ENCODE data around the gene TPD52L1. TPM values are rescaled to one million over a fixed set of nuclear protein-coding genes. Genes with fewer than 3 reads are reported as not detected.

The TPD52L1 gene
- total and polyA plus RNA-seq, 2 experiments from 2014 or later: 22.8 to 24.0 TPM

GRCh38 chr6:125215252-125215819 lies 61.8 kb downstream of the TPD52L1 start:
- Mint-ChIP-seq H3K4me3 (no peak overlapping the region), H3K27me3 (ENCODE audit: insufficient read depth, low read depth, poor library complexity) (no peaks in the 10 kb centered on the region), H3K36me3 (ENCODE audit: low read depth) (no peaks in the 10 kb centered on the region), H3K4me1 (peaks cover 16% of the 10 kb centered on the region), H3K9me3 (no peaks in the 10 kb centered on the region), H3K27ac (no peak overlapping the region)
- no peak overlapping the region for H3K4me3 ChIP-seq
- DNase-seq (ENCODE audit: low spot score) (no peak), ATAC-seq (no peak)
- no peak overlapping the region for H3K27ac ChIP-seq (ENCODE audit: low read depth)
- no peaks in the 10 kb centered on the region for H4K20me1 ChIP-seq (replicated peaks; ENCODE audit: insufficient read depth)
- TF ChIP-seq ZNF114 (CRISPR knock-in tag; IDR thresholded peaks at IDR 0.05): no peak
- no peak for TF ChIP-seq EZH2 (IDR thresholded peaks at IDR 0.05; ENCODE audit: low read depth, unreplicated experiment)
- no peak for TF ChIP-seq NANOG (IDR thresholded peaks at IDR 0.05; ENCODE audit: borderline replicate concordance)
- TF ChIP-seq, protein P1, sequence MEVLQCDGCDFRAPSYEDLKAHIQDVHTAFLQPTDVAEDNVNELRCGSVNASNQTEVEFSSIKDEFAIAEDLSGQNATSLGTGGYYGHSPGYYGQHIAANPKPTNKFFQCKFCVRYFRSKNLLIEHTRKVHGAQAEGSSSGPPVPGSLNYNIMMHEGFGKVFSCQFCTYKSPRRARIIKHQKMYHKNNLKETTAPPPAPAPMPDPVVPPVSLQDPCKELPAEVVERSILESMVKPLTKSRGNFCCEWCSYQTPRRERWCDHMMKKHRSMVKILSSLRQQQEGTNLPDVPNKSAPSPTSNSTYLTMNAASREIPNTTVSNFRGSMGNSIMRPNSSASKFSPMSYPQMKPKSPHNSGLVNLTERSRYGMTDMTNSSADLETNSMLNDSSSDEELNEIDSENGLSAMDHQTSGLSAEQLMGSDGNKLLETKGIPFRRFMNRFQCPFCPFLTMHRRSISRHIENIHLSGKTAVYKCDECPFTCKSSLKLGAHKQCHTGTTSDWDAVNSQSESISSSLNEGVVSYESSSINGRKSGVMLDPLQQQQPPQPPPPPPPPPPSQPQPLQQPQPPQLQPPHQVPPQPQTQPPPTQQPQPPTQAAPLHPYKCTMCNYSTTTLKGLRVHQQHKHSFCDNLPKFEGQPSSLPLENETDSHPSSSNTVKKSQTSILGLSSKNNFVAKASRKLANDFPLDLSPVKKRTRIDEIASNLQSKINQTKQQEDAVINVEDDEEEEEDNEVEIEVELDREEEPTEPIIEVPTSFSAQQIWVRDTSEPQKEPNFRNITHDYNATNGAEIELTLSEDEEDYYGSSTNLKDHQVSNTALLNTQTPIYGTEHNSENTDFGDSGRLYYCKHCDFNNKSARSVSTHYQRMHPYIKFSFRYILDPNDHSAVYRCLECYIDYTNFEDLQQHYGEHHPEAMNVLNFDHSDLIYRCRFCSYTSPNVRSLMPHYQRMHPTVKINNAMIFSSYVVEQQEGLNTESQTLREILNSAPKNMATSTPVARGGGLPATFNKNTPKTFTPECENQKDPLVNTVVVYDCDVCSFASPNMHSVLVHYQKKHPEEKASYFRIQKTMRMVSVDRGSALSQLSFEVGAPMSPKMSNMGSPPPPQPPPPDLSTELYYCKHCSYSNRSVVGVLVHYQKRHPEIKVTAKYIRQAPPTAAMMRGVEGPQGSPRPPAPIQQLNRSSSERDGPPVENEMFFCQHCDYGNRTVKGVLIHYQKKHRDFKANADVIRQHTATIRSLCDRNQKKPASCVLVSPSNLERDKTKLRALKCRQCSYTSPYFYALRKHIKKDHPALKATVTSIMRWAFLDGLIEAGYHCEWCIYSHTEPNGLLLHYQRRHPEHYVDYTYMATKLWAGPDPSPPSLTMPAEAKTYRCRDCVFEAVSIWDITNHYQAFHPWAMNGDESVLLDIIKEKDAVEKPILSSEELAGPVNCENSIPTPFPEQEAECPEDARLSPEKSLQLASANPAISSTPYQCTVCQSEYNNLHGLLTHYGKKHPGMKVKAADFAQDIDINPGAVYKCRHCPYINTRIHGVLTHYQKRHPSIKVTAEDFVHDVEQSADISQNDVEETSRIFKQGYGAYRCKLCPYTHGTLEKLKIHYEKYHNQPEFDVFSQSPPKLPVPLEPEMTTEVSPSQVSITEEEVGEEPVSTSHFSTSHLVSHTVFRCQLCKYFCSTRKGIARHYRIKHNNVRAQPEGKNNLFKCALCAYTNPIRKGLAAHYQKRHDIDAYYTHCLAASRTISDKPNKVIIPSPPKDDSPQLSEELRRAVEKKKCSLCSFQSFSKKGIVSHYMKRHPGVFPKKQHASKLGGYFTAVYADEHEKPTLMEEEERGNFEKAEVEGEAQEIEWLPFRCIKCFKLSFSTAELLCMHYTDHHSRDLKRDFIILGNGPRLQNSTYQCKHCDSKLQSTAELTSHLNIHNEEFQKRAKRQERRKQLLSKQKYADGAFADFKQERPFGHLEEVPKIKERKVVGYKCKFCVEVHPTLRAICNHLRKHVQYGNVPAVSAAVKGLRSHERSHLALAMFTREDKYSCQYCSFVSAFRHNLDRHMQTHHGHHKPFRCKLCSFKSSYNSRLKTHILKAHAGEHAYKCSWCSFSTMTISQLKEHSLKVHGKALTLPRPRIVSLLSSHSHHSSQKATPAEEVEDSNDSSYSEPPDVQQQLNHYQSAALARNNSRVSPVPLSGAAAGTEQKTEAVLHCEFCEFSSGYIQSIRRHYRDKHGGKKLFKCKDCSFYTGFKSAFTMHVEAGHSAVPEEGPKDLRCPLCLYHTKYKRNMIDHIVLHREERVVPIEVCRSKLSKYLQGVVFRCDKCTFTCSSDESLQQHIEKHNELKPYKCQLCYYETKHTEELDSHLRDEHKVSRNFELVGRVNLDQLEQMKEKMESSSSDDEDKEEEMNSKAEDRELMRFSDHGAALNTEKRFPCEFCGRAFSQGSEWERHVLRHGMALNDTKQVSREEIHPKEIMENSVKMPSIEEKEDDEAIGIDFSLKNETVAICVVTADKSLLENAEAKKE (CRISPR knock-in tag; IDR thresholded peaks at IDR 0.05): no peak
- no peak for TF ChIP-seq JUNB (IDR thresholded peaks at IDR 0.05; ENCODE audit: unreplicated experiment)
- no peak for TF ChIP-seq EZH2phosphoT487 (IDR thresholded peaks at IDR 0.05; ENCODE audit: unreplicated experiment)
- TF ChIP-seq CREB1 (CRISPR knock-in tag; IDR thresholded peaks at IDR 0.05; ENCODE audit: low read depth): no peak
- no peak for TF ChIP-seq ZNF331 (CRISPR knock-in tag; IDR thresholded peaks at IDR 0.05; ENCODE audit: low read depth)
- TF ChIP-seq, protein P2, sequence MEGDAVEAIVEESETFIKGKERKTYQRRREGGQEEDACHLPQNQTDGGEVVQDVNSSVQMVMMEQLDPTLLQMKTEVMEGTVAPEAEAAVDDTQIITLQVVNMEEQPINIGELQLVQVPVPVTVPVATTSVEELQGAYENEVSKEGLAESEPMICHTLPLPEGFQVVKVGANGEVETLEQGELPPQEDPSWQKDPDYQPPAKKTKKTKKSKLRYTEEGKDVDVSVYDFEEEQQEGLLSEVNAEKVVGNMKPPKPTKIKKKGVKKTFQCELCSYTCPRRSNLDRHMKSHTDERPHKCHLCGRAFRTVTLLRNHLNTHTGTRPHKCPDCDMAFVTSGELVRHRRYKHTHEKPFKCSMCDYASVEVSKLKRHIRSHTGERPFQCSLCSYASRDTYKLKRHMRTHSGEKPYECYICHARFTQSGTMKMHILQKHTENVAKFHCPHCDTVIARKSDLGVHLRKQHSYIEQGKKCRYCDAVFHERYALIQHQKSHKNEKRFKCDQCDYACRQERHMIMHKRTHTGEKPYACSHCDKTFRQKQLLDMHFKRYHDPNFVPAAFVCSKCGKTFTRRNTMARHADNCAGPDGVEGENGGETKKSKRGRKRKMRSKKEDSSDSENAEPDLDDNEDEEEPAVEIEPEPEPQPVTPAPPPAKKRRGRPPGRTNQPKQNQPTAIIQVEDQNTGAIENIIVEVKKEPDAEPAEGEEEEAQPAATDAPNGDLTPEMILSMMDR (conservative IDR thresholded peaks at IDR 0.05; ENCODE audit: low read depth in 2 of 2): no peak
- no peak for TF ChIP-seq POLR2AphosphoS5 (IDR thresholded peaks at IDR 0.05; ENCODE audit: low read depth)
- TF ChIP-seq ETS1 (IDR thresholded peaks at IDR 0.05): no peak
- no peak for TF ChIP-seq STAT1 (IDR thresholded peaks at IDR 0.05; ENCODE audit: unreplicated experiment)
- TF ChIP-seq REST (IDR thresholded peaks at IDR 0.05; ENCODE audit: unreplicated experiment): no peak
- no peak overlapping the region for H3K4me2 ChIP-seq
- no peaks in the 10 kb centered on the region for H3K9me2 ChIP-seq (ENCODE audit: insufficient read depth)
- H3K36me3 ChIP-seq (ENCODE audit: insufficient read depth): no peaks in the 10 kb centered on the region
- peaks cover 7% of the 10 kb centered on the region; the same call in 1 of the 2 replicates for H3K4me1 ChIP-seq (ENCODE audit: insufficient read depth)
- H2AFZ ChIP-seq: no peak overlapping the region
- no peaks in the 10 kb centered on the region for H3K27me3 ChIP-seq (ENCODE audit: insufficient read depth)
- no peaks in the 10 kb centered on the region for H3F3A ChIP-seq (replicated peaks; ENCODE audit: low read depth)
- no peaks in the 10 kb centered on the region for H3K79me2 ChIP-seq (replicated peaks; ENCODE audit: insufficient read depth)

All from GM23338 (cell line).